Spleen (tissue), 7 donors: ENCODE results near the gene PHOSPHO2.

Experiments
- POLR2A ChIP-seq, 3 donors: fragments of 450-650 bp; IDR thresholded peaks; one replicate each; pipeline ENCODE4 v1.5.1; 2017; ENCODE audit warnings: antibody characterized with exemption in 3 of 3, mild to moderate bottlenecking in 1 of 3
- POLR2AphosphoS5 ChIP-seq, 3 donors: sonication (generic); formaldehyde crosslinking; IDR thresholded peaks; one replicate each; pipeline ENCODE4 v1.5.1; 2017; ENCODE audit warnings: antibody characterized with exemption in 3 of 3
- TF ChIP-seq, protein P1 (sequence below), 11 experiments: fragments of 200-600 bp in 7 of 11; fragments of 450-650 bp in 4 of 11; sonication (generic) in 4 of 11; IDR thresholded peaks in 8 of 11; conservative IDR thresholded peaks in 3 of 11; 1 replicate in 7 of 11; 2 replicates in 4 of 11; pipeline versions ENCODE4 v1.4.0 to v1.8.0; 2016 to 2021; ENCODE audit warnings: antibody characterized with exemption in 11 of 11, inconsistent platforms in 4 of 11, mild to moderate bottlenecking in 1 of 11
- donor health status: DM: no; HTN: no; CAD: no; lungs with moderate emphysema.
- donor health status: DM: no; HTN: no; CAD: no.
- donor health status: DM: no; HTN: no; CAD: no.

- no peak for TF ChIP-seq POLR2AphosphoS5 (IDR thresholded peaks at IDR 0.05)
- TF ChIP-seq, protein P1, sequence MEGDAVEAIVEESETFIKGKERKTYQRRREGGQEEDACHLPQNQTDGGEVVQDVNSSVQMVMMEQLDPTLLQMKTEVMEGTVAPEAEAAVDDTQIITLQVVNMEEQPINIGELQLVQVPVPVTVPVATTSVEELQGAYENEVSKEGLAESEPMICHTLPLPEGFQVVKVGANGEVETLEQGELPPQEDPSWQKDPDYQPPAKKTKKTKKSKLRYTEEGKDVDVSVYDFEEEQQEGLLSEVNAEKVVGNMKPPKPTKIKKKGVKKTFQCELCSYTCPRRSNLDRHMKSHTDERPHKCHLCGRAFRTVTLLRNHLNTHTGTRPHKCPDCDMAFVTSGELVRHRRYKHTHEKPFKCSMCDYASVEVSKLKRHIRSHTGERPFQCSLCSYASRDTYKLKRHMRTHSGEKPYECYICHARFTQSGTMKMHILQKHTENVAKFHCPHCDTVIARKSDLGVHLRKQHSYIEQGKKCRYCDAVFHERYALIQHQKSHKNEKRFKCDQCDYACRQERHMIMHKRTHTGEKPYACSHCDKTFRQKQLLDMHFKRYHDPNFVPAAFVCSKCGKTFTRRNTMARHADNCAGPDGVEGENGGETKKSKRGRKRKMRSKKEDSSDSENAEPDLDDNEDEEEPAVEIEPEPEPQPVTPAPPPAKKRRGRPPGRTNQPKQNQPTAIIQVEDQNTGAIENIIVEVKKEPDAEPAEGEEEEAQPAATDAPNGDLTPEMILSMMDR (IDR thresholded peaks at IDR 0.05 in 8 of 11, conservative IDR thresholded peaks at IDR 0.05 in 3 of 11), result no peak
- no peak for TF ChIP-seq POLR2A (IDR thresholded peaks at IDR 0.05)
These were observed 11.2 kb upstream of the PHOSPHO2 start for GRCh38 chr2:169683054-169683424.
